Nephron (organoid): ENCODE measurements around the gene PLCL1.

Source experiments
- H3K27ac Mint-ChIP-seq, 3 experiments: 2 replicates each; pipeline ENCODE4 v1.8.0; 2020; ENCODE audit warnings: mixed read lengths in 3 of 3, mild to moderate bottlenecking in 2 of 3, moderate library complexity in 1 of 3
- H3K27me3 Mint-ChIP-seq: 2 replicates; pipeline ENCODE4 v1.8.0; 2021; ENCODE audit warnings: low read depth, mild to moderate bottlenecking, moderate library complexity, mixed read lengths
- H3K36me3 Mint-ChIP-seq: 2 replicates; pipeline ENCODE4 v1.8.0; 2020; ENCODE audit warnings: low read depth, mixed read lengths
- H3K4me1 Mint-ChIP-seq: 2 replicates; pipeline ENCODE4 v1.8.0; 2020; ENCODE audit warnings: mixed read lengths
- H3K4me3 Mint-ChIP-seq, 3 experiments: 2 replicates each; pipeline ENCODE4 v1.8.0; 2020; ENCODE audit warnings: mild to moderate bottlenecking in 3 of 3, mixed read lengths in 3 of 3, moderate library complexity in 2 of 3
- H3K9me3 Mint-ChIP-seq: 2 replicates; pipeline ENCODE4 v1.8.0; 2020; ENCODE audit warnings: mixed read lengths
- TF ChIP-seq, protein P1 (sequence below), 3 experiments: fragments of 200-600 bp; sonication (generic); IDR thresholded peaks; one replicate each; pipeline ENCODE4 v1.5.0; 2021; ENCODE audit warnings: antibody characterized with exemption in 3 of 3; ENCODE audit not compliant: unreplicated experiment in 3 of 3

Gene PLCL1

DNA sequence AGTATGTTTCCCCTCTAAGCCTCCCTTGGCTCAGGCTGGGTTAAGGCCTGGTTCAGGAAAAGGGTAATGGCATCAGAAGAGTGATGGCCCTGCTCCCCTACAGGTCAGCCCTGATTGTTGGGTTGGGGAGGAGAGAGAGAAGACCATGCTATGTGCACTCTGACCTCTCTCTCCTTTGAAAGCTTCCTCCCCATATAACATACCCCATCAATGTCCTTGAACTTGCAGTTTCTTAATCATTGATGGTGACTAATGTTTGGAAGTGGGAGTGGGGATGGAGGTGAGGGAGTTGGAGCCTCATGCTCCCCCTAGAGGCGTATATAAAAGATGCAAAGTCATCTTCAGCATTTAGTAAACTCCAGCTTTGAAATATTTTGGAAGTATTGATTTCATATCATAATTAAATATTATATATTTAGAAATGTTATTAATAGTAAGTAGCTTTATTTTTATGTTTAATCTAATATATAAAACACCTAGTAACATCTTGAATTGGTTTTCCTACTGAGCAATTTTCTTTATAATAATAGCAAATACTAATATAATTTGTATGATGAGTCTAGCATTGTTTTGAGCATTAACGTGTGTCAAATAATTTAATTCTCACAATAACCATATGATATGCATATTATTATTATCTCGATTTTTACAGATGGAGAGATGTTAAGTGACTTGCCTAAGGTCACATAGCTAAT lies 8.8 kb downstream of the PLCL1 start:
- H3K27ac Mint-ChIP-seq = no peak overlapping the region
- H3K9me3 Mint-ChIP-seq = no peaks in the 10 kb centered on the region
- H3K4me1 Mint-ChIP-seq = peaks cover 14% of the 10 kb centered on the region
- H3K27me3 Mint-ChIP-seq = no peaks in the 10 kb centered on the region
- TF ChIP-seq, protein P1, sequence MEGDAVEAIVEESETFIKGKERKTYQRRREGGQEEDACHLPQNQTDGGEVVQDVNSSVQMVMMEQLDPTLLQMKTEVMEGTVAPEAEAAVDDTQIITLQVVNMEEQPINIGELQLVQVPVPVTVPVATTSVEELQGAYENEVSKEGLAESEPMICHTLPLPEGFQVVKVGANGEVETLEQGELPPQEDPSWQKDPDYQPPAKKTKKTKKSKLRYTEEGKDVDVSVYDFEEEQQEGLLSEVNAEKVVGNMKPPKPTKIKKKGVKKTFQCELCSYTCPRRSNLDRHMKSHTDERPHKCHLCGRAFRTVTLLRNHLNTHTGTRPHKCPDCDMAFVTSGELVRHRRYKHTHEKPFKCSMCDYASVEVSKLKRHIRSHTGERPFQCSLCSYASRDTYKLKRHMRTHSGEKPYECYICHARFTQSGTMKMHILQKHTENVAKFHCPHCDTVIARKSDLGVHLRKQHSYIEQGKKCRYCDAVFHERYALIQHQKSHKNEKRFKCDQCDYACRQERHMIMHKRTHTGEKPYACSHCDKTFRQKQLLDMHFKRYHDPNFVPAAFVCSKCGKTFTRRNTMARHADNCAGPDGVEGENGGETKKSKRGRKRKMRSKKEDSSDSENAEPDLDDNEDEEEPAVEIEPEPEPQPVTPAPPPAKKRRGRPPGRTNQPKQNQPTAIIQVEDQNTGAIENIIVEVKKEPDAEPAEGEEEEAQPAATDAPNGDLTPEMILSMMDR (IDR thresholded peaks at IDR 0.05; ENCODE audit: unreplicated experiment in 3 of 3) = peak; percentile 31 to 44 (median 37)
- no peaks in the 10 kb centered on the region for H3K36me3 Mint-ChIP-seq
- no peak overlapping the region for H3K4me3 Mint-ChIP-seq

DNA sequence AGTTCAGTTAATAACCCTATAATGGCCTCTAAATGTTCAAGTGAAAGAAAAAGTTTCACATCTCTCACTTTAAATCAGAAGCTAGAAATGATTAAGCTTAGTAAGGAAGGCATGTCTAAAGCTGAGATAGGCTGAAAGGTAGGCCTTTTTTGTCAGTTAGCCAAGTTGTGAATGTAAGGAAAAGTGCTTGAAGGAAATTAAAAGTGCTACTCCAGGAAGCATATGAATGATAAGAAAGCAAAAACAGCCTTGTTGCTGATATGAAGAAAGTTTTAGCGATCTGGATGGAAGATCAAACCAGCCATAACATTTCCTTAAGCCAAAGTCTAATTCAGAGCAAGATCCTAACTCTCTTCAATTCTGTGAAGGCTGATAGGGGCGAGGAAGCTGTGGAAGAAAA lies 10.1 kb downstream of the PLCL1 start:
- Mint-ChIP-seq H3K9me3 (no peaks in the 10 kb centered on the region), H3K27ac (peak overlapping the region in 1 of 3 experiments; percentile 4), H3K4me1 (peaks cover 6% of the 10 kb centered on the region), H3K36me3 (no peaks in the 10 kb centered on the region), H3K4me3 (no peak overlapping the region), H3K27me3 (peaks cover 4% of the 10 kb centered on the region)
- TF ChIP-seq, protein P1 (IDR thresholded peaks at IDR 0.05; ENCODE audit: unreplicated experiment in 3 of 3) = no peak

DNA sequence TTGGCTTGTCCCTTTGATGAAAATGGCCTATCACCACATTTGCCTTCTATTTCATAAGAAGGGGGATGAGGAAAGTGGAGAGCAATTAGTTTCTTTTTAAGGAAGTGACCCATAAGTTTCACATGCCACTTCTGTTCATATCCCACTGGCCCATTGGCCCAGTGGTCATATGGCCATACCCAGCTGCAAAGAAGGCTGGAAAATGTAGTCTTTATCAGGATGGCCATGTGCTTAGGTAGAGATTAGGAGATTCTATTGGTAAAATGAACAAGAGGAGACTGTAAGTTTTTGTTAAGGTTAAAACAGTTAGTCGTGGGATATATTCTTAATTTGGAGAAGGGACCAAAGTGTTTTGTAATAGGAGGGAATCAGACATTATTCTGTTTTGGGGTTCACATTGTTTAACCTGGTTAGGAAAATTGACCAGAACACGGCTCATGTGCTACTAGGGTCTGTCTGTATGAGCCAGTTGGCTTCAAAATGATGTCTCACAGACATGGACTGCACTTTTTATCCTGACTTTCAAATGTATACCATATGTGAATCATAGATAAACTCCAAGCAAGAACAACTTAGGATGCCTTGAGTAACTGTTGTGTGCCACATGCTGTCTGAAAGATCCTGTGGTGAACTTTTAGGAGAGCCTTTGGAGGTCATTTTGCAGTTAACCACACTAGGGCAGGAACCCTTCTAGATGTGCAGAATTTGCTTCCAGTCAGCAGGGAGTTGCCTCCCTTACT lies 17.3 kb downstream of the PLCL1 start:
- TF ChIP-seq, protein P1 (IDR thresholded peaks at IDR 0.05; ENCODE audit: unreplicated experiment in 3 of 3) = no peak

DNA sequence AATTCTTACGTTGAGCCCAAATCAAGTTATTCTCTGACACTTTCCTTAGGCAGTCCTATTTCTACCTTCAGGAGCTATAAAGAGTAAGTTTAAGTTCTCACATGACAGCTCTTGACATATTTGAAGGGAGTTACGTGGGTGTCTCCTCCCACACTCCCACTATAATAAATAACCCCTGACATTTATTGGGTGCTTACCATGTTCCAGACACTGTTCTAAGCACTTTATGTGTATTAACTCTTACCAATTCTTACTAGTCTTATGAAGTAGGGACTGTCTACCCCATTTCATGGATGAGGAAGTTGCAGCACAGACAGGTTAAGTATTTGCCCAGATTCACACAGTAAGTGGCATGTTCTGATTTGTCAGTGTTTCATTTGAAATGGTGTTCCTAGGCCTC lies 17.9 kb downstream of the PLCL1 start:
- no peaks in the 10 kb centered on the region for H3K36me3 Mint-ChIP-seq
- H3K4me1 Mint-ChIP-seq = peaks cover 15% of the 10 kb centered on the region
- no peak overlapping the region for H3K4me3 Mint-ChIP-seq
- peaks cover 4% of the 10 kb centered on the region for H3K27me3 Mint-ChIP-seq
- peak overlapping the region in 2 of 3 experiments; percentile 22 to 28 for H3K27ac Mint-ChIP-seq
- no peaks in the 10 kb centered on the region for H3K9me3 Mint-ChIP-seq
- TF ChIP-seq, protein P1 (IDR thresholded peaks at IDR 0.05; ENCODE audit: unreplicated experiment in 3 of 3) = no peak

More for the DNA sequence above, 17.3 kb downstream of the PLCL1 start:
- peak overlapping the region in 1 of 3 experiments; percentile 28 for H3K27ac Mint-ChIP-seq
- no peaks in the 10 kb centered on the region for H3K9me3 Mint-ChIP-seq
- no peaks in the 10 kb centered on the region for H3K36me3 Mint-ChIP-seq
- H3K4me3 Mint-ChIP-seq = no peak overlapping the region
- H3K4me1 Mint-ChIP-seq = peaks cover 14% of the 10 kb centered on the region
- peaks cover 4% of the 10 kb centered on the region for H3K27me3 Mint-ChIP-seq

DNA sequence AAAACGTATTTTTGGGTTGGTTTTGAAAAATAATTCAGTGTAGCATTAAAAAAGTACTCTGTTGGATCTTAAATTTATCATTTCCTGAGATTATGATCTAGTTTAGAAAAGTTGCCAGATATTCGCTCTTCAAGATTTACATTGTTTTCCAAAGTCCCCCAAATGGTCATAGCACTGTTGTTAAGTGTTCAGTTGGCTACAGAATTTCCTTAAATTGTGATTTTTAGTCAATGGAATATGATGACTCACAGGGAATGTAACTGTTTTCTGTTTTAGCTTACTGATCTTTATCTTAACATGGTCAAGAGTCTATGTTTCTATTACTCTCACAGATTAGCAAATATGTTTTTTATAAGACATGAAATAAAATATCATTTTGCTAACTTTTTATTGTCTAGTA lies 23.2 kb downstream of the PLCL1 start:
- Mint-ChIP-seq H3K9me3 (peaks cover 20% of the 10 kb centered on the region), H3K36me3 (peaks cover 7% of the 10 kb centered on the region), H3K27ac (peak overlapping the region in 1 of 3 experiments; percentile 34), H3K4me3 (no peak overlapping the region), H3K4me1 (peaks cover 7% of the 10 kb centered on the region), H3K27me3 (no peaks in the 10 kb centered on the region)
- TF ChIP-seq, protein P1 (IDR thresholded peaks at IDR 0.05; ENCODE audit: unreplicated experiment in 3 of 3) = no peak
